Stimulated activated CD4-positive, alpha-beta T cell treated with anti-CD3 and anti-CD28 coated beads, Interleukin-15, amount 100 ng/mL, for 1 hour (primary cell): ENCODE data around the gene REL.
"Not testable (repeated sequence)": the region's sequence is repeated elsewhere in the genome, so short reads cannot be mapped to it uniquely, and the experiment has no call there.

Source experiments
- DNase-seq, 2 donors: peaks; one replicate each; pipeline ENCODE4 v3.0.0-alpha.2; 2020; ENCODE audit warnings: low read depth in 1 of 2, low spot score in 1 of 2

REL gene

DNA sequence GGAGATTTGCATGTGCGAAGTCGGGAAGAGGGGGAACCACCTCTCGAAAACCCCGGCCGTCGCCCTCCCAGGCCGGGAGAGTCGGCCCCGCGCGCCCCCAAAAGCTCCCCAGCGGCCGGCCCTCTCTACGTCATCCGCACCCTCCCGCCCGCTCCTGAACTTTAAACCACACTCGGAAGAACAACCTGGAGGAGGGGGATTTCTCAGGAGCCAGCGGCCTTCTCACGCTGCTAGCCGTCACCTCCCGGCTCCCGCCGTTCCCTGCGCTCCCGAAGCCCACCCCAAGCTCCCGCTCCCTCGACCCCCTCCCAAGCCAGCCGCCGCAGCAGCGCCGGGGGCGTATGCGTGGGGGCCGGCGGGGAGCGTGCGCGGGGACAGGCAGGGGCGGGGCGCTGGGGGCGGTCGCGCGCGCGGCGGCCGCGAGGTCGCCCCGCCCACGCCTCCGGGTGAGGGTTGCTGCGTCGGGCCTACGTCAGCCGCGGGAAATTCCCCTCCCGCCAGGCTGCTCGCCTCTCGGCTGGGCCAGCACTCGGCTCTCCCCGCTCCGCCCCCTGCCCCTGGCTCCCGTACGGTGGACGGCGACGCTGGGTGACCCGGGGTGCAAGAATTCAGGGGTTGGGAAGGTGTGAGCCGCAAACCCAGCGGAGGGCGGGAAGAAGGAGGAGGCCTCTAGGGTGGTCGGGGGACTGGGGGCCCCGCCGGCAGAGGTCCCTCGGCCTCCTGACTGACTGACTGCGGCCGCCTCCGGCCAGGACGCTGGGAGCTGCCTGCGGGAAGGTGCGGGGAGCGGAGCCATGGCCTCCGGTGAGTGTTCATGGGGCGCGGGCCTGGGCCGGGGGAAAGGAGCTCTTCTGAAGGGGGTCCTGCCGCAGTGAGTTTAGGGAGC lies at the start of gene REL:
Gene REL, plus strand, starts transcription at position 528 of the 886 bp plus-strand sequence. Its CDS starts 267 bp downstream, at position 795.
- peak; percentile 77 to 89 for DNase-seq

DNA sequence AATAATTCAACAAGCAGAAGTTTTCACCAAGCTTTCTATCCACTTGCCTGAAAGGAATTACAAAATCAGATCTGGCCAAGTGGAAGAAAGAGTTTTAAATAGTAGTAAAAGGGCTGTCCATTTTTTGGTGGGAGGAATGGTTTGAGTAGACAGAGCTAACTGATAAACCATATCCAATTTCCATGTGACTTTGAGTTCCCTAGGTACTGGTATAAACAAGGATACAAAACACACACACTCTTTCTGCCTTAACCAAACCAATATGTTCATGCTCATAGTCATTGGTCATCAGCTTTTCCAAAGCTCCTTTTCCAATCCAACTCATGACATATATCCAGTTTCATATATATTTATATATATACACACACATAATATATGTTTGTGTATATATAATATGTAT lies 49.5 kb upstream of the REL start:
- no peak for DNase-seq

DNA sequence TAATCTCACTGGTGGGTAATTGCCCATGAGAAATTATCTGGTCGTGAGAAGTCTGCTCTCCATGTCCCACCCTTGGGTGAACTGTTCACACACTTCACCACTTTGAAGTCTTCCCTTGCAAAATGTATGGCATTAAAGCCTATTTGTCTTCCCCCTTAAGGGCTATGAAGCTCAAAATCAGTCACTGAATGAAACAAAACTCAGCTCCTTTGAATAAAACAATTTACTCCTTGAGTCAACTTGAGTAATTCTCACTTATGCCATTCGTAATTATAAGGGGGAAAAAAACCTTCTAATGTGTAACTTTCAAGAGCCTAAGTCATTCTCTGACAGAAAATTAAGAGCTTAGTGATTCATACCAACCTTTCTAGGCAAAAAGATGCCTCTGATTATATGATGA lies 48.8 kb upstream of the REL start:
- DNase-seq: no peak

DNA sequence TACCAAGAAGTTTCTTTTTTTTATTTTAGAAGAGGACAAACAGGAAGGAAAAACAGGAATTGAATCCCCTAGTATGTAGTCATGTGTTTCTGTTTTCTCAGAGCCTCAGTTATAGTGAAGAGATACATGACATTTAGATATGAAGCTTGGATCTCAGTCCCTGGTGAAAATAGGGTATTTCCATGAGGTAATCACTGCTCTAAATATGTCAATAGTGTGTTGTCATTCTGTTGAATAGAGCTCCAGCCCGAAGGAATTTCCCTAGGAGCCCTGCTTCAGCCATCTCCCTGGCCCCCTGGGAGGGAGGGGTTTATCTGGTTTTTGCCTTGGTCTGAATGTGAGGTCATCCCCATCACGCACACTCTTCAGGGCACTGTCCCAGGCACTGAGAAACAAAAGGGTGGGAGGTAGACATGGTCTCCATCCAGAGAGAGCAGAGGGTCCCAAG lies 47.1 kb upstream of the REL start:
- DNase-seq: no peak

DNA sequence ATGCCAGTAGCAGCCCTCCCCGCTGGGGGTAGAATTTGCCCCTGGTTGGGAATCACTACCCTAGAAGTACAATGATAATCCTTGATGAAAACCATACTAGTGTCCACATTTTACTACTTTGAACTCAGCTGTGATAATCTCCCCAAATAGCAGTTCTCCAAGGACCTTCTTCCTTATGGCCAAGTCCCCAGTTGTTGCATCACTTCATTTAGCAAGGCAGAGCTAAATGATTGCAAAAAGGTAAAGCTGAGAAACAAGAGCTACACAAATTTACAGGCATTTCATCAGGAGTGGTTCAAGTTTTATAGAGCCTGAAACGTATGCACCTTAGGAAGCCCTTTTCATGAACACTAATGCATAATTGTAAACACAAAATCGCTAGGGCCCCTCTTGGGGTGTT lies 44.9 kb upstream of the REL start:
- no peak for DNase-seq

DNA sequence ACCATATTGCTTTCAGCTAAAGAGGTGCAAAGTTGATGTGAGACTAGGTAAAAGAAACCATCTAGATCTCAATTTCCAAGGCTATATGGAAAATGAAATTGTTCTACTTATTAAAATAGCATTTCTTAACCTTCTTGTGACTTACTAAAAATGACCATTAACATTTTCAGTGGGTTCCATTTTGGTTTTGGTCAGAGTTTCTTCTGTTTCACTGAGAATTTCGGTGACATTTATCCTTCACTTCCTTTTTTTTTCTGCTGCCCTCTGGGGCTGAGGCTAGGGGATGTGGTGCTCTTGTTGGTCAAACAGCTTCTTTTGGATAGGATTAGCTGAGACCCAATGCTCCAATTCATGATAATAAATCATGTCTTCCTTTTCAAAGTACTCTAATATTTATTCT lies 44.3 kb upstream of the REL start:
- no peak for DNase-seq

DNA sequence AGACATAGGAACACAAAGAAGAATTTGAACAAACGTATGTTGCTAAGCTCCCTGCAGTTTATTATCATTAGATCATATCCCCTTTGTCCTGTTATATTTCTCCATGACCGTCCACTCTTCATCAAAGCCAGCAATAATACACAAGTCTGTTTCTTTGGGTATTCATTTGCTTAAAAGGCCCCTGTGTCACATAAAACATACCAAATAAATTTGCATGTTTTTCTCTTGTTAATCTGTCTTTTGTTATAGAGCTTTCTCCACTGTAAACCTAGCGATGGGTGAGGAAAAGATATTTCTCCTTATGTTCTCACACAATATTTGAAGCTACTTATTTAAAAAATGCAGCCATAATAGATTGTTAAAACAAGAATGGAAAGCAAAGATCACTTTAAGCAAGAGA lies 42.9 kb upstream of the REL start:
- DNase-seq: no peak

DNA sequence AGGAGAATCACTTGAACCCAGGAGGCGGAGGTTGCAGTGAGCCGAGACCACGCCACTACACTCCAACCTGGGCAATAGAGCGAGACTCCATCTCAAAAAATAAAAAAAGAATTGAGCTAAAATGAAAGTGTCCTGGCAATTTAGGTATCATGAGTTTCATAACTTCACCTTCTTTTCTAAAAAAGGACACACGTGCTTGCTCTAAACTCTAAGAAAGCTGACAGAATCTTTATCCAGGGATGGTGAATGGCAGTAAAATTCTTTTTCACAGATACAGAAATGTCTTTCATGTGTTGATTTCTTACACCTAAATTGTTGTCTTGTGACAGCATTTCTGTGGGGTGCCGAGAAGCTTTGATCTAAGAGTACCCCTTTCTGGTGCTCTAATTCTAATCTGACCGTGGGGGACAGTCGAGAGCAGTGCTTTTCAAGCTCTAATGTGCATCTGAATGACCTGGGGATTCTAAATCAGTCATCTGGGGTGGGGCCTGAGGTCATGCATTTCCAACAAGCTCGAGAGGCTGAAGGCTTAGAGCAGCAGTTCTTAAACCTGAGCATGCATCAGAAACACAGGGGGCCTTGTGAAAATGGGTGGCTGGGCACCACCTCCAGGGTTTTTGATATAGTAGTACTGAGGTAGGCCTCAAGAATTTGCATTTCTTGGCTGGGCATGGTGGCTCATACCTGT lies 42.1 kb upstream of the REL start:
- no peak for DNase-seq

DNA sequence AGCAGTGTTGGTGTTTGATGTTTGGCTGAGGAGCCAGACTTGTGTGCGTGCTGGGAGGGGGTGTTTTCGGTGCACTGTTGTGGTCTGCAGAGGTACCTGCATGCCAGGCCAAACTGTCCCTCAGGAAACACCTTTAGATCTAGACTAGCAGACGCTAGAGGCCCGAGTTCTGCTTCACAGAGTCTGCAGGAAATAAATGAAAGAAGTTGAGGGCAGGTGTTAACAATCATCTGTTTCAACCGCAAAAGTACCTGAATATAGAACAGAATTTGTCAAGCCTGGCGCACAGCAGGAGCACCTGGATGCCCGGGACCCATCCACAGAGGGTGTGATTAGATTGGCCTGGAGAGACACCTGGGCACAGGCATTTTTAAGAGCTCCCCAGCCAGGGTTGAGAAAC lies 40.5 kb upstream of the REL start:
- no peak for DNase-seq

DNA sequence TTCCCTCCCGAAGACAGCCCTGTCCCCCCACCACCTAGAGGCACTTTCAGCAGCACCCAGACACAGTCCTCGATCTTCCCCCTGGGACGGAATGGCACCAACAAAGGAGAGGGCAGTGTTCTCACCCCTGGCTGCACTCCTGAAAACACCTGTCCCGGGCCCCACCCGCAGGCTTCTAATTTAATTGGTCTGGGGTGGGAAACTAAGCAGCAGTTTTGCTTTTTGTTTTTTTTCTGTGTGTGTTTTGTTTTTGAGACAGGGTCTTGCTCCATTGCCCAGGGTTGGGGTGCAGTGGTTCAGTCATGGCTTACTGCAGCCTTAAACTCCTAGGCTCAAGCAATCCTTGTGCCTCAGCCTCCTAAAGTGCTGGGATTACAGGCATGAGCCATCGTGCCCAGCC lies 38.4 kb upstream of the REL start:
- no peak for DNase-seq

DNA sequence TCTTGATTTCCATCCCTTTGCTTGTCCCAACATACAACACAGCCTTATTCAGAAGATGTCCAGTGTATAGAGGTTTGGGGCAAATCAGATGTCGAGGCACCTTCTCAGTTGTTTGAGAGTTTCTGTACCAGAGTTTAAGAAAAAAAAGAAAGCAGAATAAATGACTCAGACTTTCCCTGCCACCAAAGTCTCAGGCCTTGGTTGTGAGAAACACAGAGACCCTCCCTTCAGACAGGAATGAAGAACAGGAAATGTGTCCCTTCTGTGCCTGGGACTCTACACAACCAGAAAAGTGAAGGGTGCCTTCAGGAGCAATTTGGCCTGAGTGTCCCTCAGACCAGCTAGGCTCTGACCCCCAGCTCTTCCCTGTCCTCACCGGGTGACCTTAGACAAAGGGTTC lies 37.3 kb upstream of the REL start:
- no peak for DNase-seq

DNA sequence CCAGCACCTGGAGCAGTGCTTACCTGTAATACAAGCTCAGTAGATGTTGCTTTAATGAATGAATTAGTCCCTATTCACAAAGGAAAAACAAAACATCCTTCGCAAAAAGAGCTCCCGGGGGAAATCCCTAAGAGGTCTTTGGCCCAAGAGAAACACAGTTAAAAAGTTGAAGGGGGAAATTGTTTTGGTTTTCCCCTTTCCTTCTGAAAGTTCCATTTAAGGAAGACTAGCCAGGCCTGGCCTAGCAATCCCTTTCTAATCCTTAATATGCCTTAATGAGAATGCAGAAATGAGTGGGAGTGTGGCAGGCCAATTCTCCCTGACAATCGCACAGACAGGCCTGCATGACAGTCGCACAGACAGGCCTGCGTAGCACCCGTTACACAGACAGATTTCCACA lies 33.5 kb upstream of the REL start:
- DNase-seq: no peak

DNA sequence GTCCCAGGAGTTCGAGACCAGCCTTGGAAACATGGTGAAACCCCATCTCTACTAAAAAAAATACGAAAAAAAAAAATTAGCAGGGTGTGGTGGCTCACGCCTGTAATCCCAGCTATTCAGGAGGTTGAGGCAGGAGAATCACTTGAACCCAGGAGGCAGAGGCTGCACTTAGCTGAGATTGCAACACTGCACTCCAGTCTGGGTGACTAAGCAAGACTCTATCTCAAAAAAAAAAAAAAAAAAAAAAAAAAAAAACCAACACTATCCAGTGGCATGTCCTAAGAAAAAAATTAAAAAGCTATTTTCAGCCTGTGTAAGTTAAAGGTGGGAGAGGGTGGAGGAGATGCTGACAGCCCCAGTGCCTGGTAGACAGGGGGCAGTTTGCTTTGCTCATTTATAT lies 32.2 kb upstream of the REL start:
- DNase-seq: no peak

DNA sequence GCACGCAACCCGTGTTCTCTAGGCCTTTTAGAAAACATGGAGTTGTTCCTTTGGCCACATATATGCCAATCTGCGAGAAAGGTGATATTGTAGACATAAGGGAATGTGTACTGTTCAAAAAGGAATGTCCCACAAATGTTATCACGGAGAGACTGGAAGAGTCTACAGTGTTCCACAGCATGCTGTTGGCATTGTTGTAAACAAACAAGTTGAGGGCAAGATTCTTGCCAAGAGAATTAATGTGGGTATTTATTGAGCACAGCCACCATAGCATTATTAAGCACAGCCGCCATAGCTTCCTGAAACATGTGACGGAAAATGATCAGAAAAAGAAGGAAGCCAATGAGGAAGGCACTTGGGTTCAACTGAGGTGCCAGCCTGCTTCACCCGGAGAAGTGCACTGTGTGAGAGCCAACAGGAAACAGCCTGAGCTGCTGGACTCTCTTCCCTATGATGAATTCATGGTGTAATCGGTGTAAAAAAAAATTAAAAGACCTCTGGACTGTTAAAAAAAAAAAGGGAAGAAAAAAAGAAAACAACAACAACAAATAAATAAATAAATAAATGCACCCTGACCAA lies 29.0 kb upstream of the REL start:
- no peak for DNase-seq

DNA sequence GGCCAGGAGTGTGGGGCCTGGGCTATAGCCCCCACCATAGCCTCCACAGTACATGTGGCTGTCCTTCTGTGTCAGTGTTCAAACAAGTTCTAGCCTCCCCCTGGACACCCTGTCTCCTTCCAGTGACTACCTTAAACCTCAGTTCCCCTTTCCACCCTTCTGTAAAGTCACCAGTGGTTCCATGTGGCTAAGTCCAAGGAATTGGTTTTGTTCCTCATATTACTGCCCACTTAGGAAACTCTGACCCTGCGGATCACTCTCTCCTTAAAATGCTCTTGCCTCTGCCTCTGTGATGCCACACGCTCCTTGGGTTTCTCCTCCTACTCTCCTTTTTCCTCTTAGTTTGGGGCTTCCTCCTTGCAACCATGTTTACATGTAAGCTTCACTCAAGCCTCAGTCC lies 27.8 kb upstream of the REL start:
- DNase-seq: no peak

DNA sequence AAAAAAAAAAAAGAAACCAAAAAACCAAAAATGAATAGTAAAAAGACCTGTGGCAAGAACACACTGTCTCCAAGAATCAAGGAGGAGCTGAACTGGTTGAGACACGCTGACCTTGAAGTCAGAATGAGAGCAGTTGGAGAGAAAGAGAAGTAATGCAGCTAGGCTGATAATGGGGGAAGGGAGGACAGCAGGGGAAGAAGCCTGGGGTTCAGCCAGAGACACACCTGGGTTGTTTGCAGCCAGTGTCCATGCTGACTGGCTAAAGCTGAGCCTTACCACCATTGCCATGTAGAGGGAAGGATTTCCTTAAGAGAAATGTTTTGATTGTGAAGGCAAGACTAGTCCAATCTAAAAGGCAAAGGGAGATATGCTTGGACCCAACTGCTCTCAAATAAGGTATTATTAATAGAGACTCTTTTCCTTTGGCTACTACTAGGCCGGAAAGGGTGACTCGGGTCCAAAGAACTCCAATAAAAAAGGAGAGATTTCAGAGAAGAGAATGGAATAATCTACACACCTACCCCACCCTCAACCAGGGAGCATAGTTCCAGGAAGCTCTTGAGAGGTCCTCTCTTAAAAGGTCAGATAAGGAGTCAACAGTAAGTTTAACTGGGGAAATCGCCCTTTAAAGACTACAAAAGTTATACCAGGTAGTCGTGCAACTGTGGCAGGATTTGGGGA lies 25.2 kb upstream of the REL start:
- DNase-seq: no peak

DNA sequence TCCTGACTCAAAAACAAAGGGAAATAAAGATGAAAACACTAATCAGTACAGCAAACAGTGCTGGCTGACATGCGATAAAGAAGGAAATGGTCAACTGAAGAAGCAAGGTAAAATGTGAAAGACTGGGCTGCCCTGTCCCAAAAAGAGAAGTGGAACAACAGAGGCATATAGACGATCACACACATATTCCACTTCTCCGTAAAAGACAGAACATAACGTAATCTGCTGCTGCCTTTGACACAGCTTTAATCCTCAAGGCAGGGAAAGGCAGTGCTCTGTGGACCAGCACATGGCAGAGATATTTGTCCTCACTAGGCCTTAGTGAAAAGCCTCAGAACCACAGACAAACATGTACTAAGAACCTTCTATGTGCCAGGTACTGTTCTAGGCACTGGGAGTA lies 24.3 kb upstream of the REL start:
- DNase-seq: no peak

DNA sequence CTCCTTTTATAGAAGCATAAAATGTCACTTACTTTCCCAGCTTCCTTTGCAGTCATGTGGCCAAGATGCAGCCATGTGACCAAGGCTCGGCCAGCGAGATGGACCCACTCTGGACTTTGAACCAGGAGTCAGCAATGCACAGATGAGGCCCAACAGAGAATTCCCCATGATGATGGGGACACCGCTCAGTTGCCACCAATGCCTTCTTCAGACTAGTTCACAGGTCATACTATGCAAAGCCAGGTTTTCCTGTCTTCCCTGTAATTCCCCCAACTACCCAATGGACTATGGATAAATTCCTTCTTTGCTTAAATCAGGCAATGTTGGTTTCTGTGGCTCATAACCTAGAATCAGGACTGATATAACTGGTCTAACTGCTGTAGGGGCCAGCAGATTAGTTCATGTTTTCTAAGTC lies 22.5 kb upstream of the REL start:
- no peak for DNase-seq

DNA sequence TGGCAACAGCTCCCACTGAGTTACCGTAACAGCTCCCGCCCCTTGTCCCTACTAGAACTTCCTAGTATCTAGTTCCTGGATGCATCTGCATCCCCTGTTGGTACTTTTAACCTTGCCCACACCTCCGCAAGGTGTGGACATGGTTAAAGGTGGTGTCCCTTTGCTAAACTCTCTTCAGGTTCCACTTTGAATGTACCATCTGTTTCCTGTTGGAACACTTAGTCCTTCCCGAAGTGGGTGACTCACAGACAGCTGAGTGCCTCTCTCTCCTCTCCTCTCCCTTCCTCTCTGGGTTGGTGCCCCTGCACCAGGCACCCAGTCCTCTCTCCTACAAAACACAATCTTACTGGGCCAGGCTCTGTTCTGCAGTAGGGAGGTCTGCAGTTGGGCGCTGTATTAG lies 19.6 kb upstream of the REL start:
- no peak for DNase-seq

DNA sequence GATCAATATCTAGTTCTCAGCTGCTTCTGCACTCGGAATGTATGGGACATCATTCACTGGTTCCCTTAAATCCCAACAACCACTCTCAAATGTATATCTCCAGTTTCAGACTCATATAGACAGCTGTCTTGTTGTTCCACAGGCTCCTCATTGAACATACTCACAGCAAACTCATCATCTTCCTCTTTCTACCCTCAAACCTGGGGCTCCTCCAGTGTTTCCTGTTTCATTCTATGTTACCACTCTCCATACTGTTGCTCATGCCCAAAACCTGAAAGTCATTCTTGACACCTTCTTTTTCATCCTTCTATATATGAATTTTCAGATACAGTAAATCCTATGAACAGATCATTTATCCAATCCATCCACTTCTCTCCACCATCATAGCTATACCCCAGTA lies 18.7 kb upstream of the REL start:
- no peak for DNase-seq

DNA sequence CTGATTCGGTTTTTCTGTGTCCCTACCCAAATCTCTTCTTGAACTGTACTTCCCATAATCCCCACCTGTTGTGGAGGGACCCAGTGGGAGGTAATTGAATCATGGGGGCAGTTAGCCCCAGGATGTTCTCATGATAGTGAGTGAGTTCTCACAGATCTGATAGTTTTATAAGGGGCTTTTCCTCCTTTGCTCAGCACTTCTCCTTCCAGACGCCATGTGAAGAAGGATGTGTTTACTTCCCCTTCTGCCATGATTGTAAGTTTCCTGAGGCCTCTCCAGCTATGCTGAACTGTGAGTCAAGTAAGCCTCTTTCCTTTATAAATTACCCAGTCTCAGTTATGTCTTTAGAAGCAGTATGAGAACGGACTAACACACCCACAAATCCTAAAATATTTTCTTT lies 16.0 kb upstream of the REL start:
- DNase-seq: not testable (repeated sequence)

DNA sequence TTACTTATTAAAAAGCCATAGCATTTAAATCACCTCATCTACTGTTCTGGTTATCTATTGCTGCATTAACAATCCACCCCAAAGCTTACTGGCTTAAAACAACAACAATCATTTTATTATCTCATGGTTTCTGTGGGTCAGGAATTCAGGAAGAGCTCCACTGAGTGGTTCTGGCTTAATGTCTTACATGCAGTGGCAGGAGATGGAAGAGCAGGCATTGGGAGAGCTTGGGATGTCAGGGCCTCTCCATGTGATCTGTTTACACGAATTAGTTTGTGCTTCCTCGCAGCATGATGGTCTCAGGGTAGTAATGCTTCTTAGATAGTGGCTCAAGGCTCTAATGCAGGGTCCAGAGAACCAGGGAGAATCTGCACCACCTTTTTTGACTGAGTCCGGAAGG lies 14.4 kb upstream of the REL start:
- no peak for DNase-seq
